IPS-11a (cell line): ENCODE data around the gene SENP8.

Experiments used
- H3K4me3 ChIP-seq: one replicate; pipeline ENCODE4 v1.5.1; 2013; ENCODE audit warnings: low read depth, low read length, control low read depth

SENP8 gene

GRCh38 chr15:72112805-72113204, 5.4 kb upstream of the SENP8 start:
- no peak overlapping the region for H3K4me3 ChIP-seq

GRCh38 chr15:72113347-72114031, 4.7 kb upstream of the SENP8 start:
- H3K4me3 ChIP-seq = no peak overlapping the region

GRCh38 chr15:72116731-72117485, 1.3 kb upstream of the SENP8 start:
- H3K4me3 ChIP-seq = peak overlapping the region; percentile 88

- H3K4me3 ChIP-seq = peak overlapping the region; percentile 88
These were observed 652 bp upstream of the SENP8 start for GRCh38 chr15:72117486-72118016.

- no peak overlapping the region for H3K4me3 ChIP-seq
These were observed 6.0 kb downstream of the SENP8 start for GRCh38 chr15:72124218-72124617.

GRCh38 chr15:72127724-72128322, 9.6 kb downstream of the SENP8 start:
- H3K4me3 ChIP-seq = no peak overlapping the region

GRCh38 chr15:72128359-72128758, 10.2 kb downstream of the SENP8 start:
- no peak overlapping the region for H3K4me3 ChIP-seq

GRCh38 chr15:72130272-72130671, 12.1 kb downstream of the SENP8 start:
- H3K4me3 ChIP-seq = no peak overlapping the region

- no peak overlapping the region for H3K4me3 ChIP-seq
These were observed 13.7 kb downstream of the SENP8 start for GRCh38 chr15:72131922-72132321.

GRCh38 chr15:72133211-72133610, 15.0 kb downstream of the SENP8 start:
- no peak overlapping the region for H3K4me3 ChIP-seq

- H3K4me3 ChIP-seq = no peak overlapping the region
These were observed 17.5 kb downstream of the SENP8 start for GRCh38 chr15:72135719-72136118.

- no peak overlapping the region for H3K4me3 ChIP-seq
These were observed 18.2 kb downstream of the SENP8 start for GRCh38 chr15:72136170-72137051.

- no peak overlapping the region for H3K4me3 ChIP-seq
These were observed 21.5 kb downstream of the SENP8 start for GRCh38 chr15:72139667-72140066.

- no peak overlapping the region for H3K4me3 ChIP-seq
These were observed 21.9 kb downstream of the SENP8 start for GRCh38 chr15:72140088-72140487.

GRCh38 chr15:72141171-72142084, 23.2 kb downstream of the SENP8 start:
- H3K4me3 ChIP-seq = no peak overlapping the region

GRCh38 chr15:72146221-72146620, 28.0 kb downstream of the SENP8 start:
- no peak overlapping the region for H3K4me3 ChIP-seq

- no peak overlapping the region for H3K4me3 ChIP-seq
These were observed 28.7 kb downstream of the SENP8 start for GRCh38 chr15:72146934-72147333.

- H3K4me3 ChIP-seq = no peak overlapping the region
These were observed 29.2 kb downstream of the SENP8 start for GRCh38 chr15:72147418-72147817.

- no peak overlapping the region for H3K4me3 ChIP-seq
These were observed 35.2 kb downstream of the SENP8 start for GRCh38 chr15:72153269-72154000.
